Head of caudate nucleus (tissue), 42 donors: Measurements from ENCODE around the gene BRAT1.

Experiments
- DNase-seq, 42 donors: peaks; one replicate each; pipeline versions ENCODE4 v3.0.0 to v3.0.0-alpha.2; 2020 to 2021; ENCODE audit warnings: mixed read lengths in 7 of 42
- intact Hi-C: fragments of 100-400 bp; cut with DNase I; formaldehyde crosslinking; loops from one replicate; pipeline ENCODE4 v1.15.0; 2022

The BRAT1 gene

DNA sequence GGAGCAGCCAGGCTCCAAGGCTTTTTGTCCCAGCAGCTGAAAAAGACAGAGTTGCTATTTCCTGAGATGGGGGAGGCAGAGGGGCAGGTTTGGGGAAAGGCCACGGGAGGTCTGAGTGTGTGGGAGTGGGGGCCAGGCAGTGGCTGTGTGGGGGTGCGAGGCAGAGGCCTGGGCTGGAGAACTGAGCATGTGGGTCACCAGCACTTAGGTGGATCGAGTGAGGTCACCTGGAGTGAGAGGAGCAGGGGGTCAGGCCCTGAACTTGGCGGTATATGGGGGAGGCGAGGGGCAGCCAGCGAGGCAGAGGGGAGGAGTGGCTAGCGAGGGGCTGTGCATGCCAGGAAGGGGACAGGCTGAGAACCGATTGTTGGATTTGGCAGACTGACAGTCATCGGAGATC lies 31.8 kb upstream of the BRAT1 start:
- DNase-seq: no peak
- intact Hi-C loops: no loop called here

- intact Hi-C loops: no loop called here
- DNase-seq: no peak
These were observed 31.1 kb upstream of the BRAT1 start for GRCh38 chr7:2586326-2587020.

DNA sequence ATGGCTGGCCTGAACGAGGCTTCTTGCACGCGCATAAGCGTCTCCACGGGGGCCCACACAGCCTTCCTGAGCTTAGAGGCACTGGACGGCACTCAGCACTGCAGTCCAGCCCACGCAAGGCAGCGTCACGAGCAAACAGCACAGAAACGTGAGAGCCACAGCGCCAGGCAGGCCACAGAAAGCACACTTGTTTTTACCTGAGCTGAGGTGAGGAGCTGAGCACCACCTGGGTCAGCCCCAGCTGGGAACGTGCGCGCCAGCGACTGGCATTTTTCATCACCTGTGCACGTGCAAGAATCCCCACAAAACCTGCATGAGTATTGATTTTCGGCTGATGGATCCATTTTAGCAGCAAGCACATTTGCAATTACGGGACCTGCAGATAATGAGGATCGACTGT lies 30.1 kb upstream of the BRAT1 start:
- intact Hi-C loops: no loop called here
- no peak for DNase-seq

DNA sequence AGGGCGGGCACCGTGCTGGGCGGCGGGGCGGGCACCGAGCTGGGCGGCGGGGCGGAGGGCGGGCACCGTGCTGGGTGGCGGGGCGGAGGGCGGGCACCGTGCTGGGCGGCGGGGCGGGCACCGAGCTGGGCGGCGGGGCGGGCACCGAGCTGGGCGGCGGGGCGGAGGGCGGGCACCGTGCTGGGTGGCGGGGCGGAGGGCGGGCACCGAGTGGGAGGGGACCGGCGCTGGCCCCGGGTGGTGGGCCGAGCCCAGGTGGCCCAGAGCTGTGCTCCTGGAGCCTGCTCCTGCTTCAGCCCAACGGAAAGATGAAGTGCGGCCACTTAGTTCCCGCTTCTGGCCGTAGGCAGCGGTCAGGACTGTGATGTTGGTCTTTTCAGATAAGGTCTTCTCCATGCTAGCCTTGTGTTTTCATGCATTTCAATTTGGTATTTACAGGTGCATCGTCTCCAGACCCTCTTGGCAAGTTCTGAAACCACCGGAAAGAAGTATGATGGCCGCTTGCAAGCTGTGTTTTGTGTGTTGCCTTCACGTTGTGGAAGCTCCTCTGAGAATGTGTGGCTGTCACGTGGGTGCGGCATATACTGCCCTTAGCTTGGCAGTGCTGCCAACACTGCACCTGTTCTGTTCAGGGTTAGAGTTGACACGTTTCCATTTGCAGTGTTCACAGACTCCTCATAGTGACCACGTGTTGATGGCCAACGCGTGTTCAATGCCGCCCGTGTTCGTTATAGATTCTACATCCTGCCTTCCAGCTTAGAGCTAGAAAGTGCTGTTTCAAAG lies 28.7 kb upstream of the BRAT1 start:
- DNase-seq: no peak
- intact Hi-C loops: no loop called here

DNA sequence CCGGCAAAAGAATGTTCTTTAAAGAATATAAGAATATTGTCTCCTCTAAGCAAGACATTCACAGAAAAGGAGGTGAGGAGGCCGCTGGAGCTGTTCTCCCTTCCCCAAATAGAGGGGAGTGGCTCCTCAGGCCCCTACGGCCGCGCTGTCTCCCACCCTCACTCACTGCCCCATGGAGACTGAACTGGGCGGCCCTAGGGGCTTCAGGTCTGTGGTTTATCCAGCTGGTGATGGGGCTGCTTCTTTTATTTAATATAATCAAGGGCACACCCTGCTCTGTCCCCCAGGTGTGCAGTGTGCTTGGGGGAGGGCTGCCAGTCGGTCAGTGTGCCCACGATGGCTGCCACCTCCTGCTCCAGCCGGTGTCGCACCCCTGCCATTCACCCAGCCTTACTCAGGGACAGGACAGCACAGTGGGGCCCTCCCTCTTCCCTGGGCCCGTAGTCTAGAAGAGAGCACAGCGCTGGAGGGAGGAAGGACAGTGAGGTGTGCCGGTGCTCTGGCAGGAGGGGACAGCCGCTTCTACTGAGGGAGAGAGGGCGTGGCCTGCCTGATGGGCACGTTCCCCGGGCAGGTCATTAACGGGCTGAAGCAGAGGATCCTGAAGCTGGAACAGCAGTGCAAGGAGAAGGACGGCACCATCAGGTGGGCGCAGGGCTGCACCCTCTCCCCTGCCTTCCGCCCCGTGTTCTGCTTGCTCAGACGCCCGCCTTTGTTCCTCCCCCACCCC lies 26.8 kb upstream of the BRAT1 start:
- intact Hi-C loops: no loop called here
- no peak for DNase-seq

- no peak for DNase-seq
- intact Hi-C loops: no loop called here
These were observed 25.3 kb upstream of the BRAT1 start for GRCh38 chr7:2580636-2581035.

GRCh38 chr7:2577914-2578680 lies 22.8 kb upstream of the BRAT1 start:
- no peak for DNase-seq
- intact Hi-C loops: no loop called here

DNA sequence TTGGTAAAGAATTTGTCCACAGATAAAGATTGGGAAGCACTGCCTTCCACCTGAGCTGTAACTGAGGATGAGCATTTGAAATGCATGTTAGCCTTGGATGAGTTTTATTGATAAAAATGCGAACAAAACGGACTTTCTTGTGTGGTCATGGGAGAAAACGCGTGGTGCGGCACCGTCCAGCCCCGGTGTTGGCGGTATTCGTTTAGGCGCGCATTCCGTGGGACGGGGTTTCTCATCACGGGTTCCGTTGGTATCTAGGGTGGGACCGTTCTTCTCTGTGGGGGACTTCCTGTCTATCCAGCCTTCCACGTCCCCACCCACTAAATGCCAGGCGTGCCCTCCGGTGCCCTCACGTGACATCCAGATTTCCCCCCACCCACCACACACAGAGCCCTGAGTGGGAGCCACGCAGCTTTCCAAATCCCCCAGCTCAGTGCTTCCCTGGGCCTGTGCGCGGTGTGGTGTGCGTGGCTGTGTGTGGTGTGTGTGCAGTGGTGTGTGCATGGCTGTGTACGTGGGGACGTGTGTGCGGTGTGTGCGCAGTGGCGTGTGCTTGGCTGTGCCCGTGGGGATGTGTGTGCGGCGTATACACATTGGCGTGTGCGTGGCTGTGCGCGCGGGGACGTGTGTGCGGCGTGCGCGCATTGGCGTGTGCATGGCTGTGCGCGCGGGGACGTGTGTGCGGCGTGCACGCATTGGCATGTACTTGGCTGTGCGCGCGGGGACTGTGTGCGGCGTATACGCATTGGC lies 21.6 kb upstream of the BRAT1 start:
- no peak for DNase-seq
- intact Hi-C loops: no loop called here

DNA sequence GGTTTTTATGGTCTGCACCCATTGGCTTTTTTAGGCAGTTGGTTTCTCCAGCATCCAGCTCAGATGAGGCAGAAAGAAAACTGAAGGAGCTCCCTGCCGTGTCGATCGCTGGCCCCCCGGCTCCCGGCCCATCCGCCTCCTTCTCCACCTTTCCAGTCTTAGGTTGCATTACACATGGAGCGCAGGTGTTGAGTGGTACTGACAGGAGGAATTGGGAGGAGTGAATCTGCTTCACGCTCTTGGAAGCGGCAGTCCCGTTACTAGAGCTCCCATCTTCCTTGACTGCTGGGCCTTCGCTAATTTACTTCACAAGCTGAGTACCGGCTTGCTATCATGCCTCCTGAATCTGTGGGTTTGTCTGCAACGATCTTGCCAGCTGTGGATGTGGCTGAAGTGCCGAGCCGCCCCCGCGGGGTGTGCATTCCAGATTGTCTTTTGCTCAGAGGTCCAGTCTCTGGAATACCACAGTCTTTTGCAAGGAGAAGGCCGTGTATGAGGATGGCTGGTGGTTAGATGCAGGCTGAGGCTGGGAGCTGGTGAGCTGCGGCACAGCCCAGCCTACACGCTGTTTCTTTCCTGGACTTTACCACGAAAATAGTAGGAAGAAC lies 20.5 kb upstream of the BRAT1 start:
- DNase-seq: peak in 16 of 42 donors; percentile 17 to 74 (median 36)
- intact Hi-C loops: no loop called here

DNA sequence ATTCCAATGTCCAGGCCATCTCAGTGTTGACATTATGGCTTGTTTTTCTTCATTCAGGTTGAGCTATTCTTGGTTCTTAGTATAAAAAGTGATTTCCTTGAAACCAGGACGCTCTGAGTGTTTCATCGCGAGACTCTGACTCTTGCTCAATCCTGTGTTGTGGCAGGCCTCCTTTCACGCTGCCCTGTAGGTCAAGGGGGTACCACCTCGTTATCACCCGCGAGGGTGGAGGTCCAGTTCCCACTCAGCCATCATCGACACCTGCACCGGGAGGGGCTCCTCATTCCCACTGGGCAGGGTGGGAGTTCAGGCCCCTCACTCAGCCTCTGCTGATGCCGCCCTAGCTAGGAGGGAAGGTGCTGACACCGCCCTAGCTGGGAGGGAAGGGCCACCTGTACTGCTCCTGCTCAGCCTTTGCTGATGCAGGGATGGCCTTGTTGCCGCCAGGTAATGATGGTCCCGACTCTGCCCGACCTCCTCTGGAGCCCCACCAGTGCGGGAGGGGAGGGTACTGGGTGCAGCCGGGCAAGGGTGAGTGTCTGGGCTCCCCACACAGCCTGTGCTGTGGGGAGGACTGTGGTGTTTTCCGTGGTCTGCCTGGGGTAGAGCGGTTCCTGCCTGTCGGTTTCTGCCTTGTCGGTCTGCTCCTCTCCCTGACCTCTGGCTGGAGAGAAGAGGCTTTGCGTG lies 19.9 kb upstream of the BRAT1 start:
- no peak for DNase-seq
- intact Hi-C loops: no loop called here

DNA sequence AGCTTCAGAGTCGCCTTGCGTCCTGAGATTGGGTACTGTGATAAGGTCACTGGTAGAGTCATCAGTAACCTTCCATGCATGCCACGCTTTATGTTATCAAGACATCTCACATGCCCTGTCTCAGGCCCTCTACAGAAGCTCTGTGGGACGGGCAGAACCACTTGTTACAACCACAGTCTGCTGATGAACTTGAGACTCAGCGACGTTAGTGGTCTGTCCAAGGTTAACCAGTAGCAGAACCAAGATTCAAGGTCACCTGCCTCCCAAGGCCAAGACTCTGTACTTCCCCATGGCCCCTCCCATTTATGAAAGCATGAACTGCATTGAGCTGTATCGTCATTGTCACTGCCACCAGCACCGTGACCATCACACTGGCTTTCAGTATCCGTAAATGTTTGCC lies 18.4 kb upstream of the BRAT1 start:
- no peak for DNase-seq

GRCh38 chr7:2572101-2572842 lies 16.9 kb upstream of the BRAT1 start:
- peak; percentile 45 to 93 (median 76) for DNase-seq
- intact Hi-C loops: no loop called here

More for the DNA sequence above, 18.4 kb upstream of the BRAT1 start:
- intact Hi-C loops: no loop called here

- intact Hi-C loops: no loop called here
- no peak for DNase-seq
These were observed 16.1 kb upstream of the BRAT1 start for GRCh38 chr7:2571409-2571808.

GRCh38 chr7:2570021-2570420 lies 14.7 kb upstream of the BRAT1 start:
- intact Hi-C loops: no loop called here

GRCh38 chr7:2569421-2569820 lies 14.1 kb upstream of the BRAT1 start:
- intact Hi-C loops: loop anchor here (10.0 kb wide), 1 partner anchor 115 kb away; the partner anchor contains the start of gene AMZ1
- no peak for DNase-seq

More at GRCh38 chr7:2570021-2570420, 14.7 kb upstream of the BRAT1 start:
- DNase-seq: no peak

GRCh38 chr7:2568521-2569223 lies 13.3 kb upstream of the BRAT1 start:
- peak in 14 of 42 donors; percentile 25 to 67 (median 46) for DNase-seq
- intact Hi-C loops: loop anchor here (10.0 kb wide), 1 partner anchor 116 kb away; the partner anchor contains the start of gene AMZ1
